B cell (primary cell): ENCODE results near the gene TMEM14B. TPM values are rescaled to one million over a fixed set of nuclear protein-coding genes. Genes with fewer than 3 reads are reported as not detected.

Experiments used
- ATAC-seq: fragments of 200-7000 bp; cut with Tn5 transposase; one replicate; pipeline ENCODE4 v1.10.0; 2021; ENCODE audit warnings: low read depth, mild to moderate bottlenecking, moderate number of reproducible peaks, moderate library complexity
- CTCF ChIA-PET: fragments of 350-600 bp; sonication (Branson Sonifier 250); formaldehyde crosslinking; loops from one replicate; lab custom pipeline; 2021; ENCODE audit warnings: antibody characterized with exemption, inconsistent platforms; lab: Charles Lee
- POLR2A ChIA-PET: fragments of 350-600 bp; sonication (Branson Sonifier 250); formaldehyde crosslinking; loops from one replicate; lab custom pipeline; 2021; ENCODE audit warnings: antibody characterized with exemption; lab: Charles Lee
- DNase-seq: peaks from one replicate; pipeline ENCODE4 v3.0.0; 2013
- H2AFZ ChIP-seq: 2 replicates; pipeline ENCODE4 v1.6.1; 2012; ENCODE audit warnings: mild to moderate bottlenecking, low read depth, low read length; ENCODE audit not compliant: insufficient read depth, poor library complexity, severe bottlenecking
- H3K27ac ChIP-seq, 2 donors: 1 replicate in 1 of 2; 2 replicates in 1 of 2; pipeline ENCODE4 v1.5.1; 2012 to 2013; ENCODE audit warnings: low read length in 2 of 2, mild to moderate bottlenecking in 2 of 2, moderate library complexity in 1 of 2
- H3K27me3 ChIP-seq, 4 experiments: fragments of 200-600 bp in 1 of 4; sonication (generic) in 1 of 4; replicated peaks in 1 of 4; 1 replicate in 2 of 4; 2 replicates in 2 of 4; pipeline versions ENCODE4 v1.6.1 to v1.7.0; 2013 to 2016; ENCODE audit warnings: low read length in 3 of 4, mild to moderate bottlenecking in 2 of 4, mixed read lengths in 1 of 4, moderate library complexity in 1 of 4; ENCODE audit not compliant: insufficient read depth in 4 of 4, control insufficient read depth in 3 of 4; ENCODE audit errors: control extremely low read depth in 1 of 4
- H3K36me3 ChIP-seq, 2 experiments: replicated peaks in 1 of 2; 1 replicate in 1 of 2; 2 replicates in 1 of 2; pipeline versions ENCODE4 v1.6.1 to v1.7.1; 2013; ENCODE audit warnings: low read length in 1 of 2; ENCODE audit not compliant: insufficient read depth in 2 of 2, control insufficient read depth in 1 of 2; ENCODE audit errors: control extremely low read depth in 1 of 2, extremely low read depth in 1 of 2
- H3K4me1 ChIP-seq, 2 donors: fragments of 200-600 bp in 1 of 2; sonication (generic) in 1 of 2; 1 replicate in 1 of 2; 2 replicates in 1 of 2; pipeline versions ENCODE4 v1.5.1 to v1.6.1; 2013 to 2017; ENCODE audit warnings: low read length in 2 of 2; ENCODE audit not compliant: control insufficient read depth in 2 of 2, insufficient read depth in 2 of 2
- H3K4me2 ChIP-seq: replicated peaks from 2 replicates; pipeline ENCODE3; 2012; ENCODE audit warnings: mild to moderate bottlenecking, low read depth, low read length; ENCODE audit not compliant: poor library complexity, severe bottlenecking
- H3K4me3 ChIP-seq, 5 experiments: fragments of 200-600 bp in 1 of 5; sonication (generic) in 1 of 5; 1 replicate in 3 of 5; 2 replicates in 2 of 5; pipeline versions ENCODE4 v1.5.1 to v1.7.0; 2011 to 2016; ENCODE audit warnings: low read length in 4 of 5, mild to moderate bottlenecking in 4 of 5, low read depth in 2 of 5, control low read depth in 1 of 5, moderate library complexity in 1 of 5; ENCODE audit not compliant: insufficient read depth in 1 of 5; ENCODE audit errors: control extremely low read depth in 1 of 5, extremely low read depth in 1 of 5
- H3K79me2 ChIP-seq: fragments of 200-600 bp; sonication (generic); one replicate; pipeline ENCODE4 v1.6.0; 2016; ENCODE audit warnings: low read length; ENCODE audit not compliant: control insufficient read depth, insufficient read depth
- H3K9ac ChIP-seq: fragments of 200-600 bp; sonication (generic); 2 replicates; pipeline ENCODE4 v1.6.1; 2017; ENCODE audit warnings: mild to moderate bottlenecking, low read length, moderate library complexity
- H3K9me3 ChIP-seq, 3 donors: one replicate each; pipeline versions ENCODE4 v1.6.1 to v1.7.1; 2013; ENCODE audit warnings: low read length in 2 of 3; ENCODE audit not compliant: control insufficient read depth in 2 of 3, insufficient read depth in 1 of 3; ENCODE audit errors: control extremely low read depth in 1 of 3
- H4K20me1 ChIP-seq: 2 replicates; pipeline ENCODE4 v1.6.0; 2012; ENCODE audit warnings: mild to moderate bottlenecking, low read length; ENCODE audit not compliant: insufficient read depth, control insufficient read depth, poor library complexity, severe bottlenecking
- H3K27ac Mint-ChIP-seq: one replicate; pipeline ENCODE4 v1.8.0; 2021; ENCODE audit warnings: mixed read lengths
- H3K27me3 Mint-ChIP-seq: one replicate; pipeline ENCODE4 v1.8.0; 2021; ENCODE audit warnings: mixed read lengths
- H3K4me1 Mint-ChIP-seq: one replicate; pipeline ENCODE4 v1.8.0; 2021; ENCODE audit warnings: mixed read lengths
- H3K4me3 Mint-ChIP-seq: one replicate; pipeline ENCODE4 v1.8.0; 2021; ENCODE audit warnings: mixed read lengths
- H3K9me3 Mint-ChIP-seq: one replicate; pipeline ENCODE4 v1.8.0; 2022; ENCODE audit warnings: mixed read lengths; ENCODE audit not compliant: insufficient read depth
- CTCF ChIP-seq: fragments of 200-600 bp; IDR thresholded peaks from one replicate; pipeline ENCODE4 v1.8.0; 2022; ENCODE audit warnings: antibody characterized with exemption, mild to moderate bottlenecking
- EZH2 ChIP-seq: IDR thresholded peaks from 2 replicates; pipeline ENCODE4 v1.6.1; 2012; ENCODE audit warnings: borderline replicate concordance, low read depth, mild to moderate bottlenecking, moderate library complexity, low read length; ENCODE audit not compliant: insufficient read depth, poor library complexity, severe bottlenecking
- whole genome bisulfite sequencing: methylation state at CpG from one replicate; pipeline ENCODE4 v1.1.5; 2013; ENCODE audit warnings: missing lambda C conversion rate; ENCODE audit not compliant: insufficient coverage; 5-methylcytosine and 5-hydroxymethylcytosine counted together
- intact Hi-C: fragments of 100-400 bp; cut with micrococcal nuclease; formaldehyde crosslinking; loops from one replicate; pipeline ENCODE4 v1.10.0; 2022
- polyA plus RNA-seq: library from polyadenylated mRNA; depleted of rRNA; stranded (reverse); fragments of >200 nt; gene quantifications from 2 replicates; pipeline ENCODE4 v1.2.3, GENCODE V29; 2012
- total RNA-seq, 2 donors: library from RNA; stranded (reverse); fragments of 120-200 nt in 1 of 2; gene quantifications; 1 replicate in 1 of 2; 2 replicates in 1 of 2; pipeline versions ENCODE4 v1.2.3 to v1.2.4, GENCODE V29; 2013 to 2022

TMEM14B gene
- total and polyA plus RNA-seq, 2 donors (not counting 1 experiment from before 2014, with no cell fraction given) = 40.8 to 58.5 TPM

DNA sequence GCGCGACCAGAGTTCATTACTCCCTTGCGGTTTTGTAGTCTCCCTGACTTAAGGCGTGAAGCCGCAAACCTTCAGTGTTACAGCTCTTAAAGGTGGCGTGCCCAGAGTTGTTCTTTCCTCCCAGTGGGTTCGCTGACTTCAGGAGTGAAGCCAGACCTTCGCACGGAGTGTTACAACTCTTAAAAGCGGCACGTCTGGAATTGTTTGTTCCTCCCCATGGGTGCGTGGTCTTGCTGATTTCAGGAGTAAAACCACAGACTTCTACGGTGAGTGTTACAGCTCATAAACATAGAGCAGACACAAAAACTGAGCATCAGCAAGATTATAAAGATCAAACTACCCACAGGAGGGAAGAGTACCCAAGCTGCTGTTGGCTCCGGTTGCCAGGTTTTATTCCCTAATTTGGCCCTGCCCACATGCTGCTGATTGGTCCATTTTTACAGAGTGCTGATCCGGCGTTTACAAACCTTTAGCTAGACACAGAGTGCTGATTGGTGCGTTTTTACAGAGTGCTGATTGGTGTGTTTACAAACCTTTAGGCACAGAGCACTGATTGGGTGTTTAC lies 14.4 kb upstream of the TMEM14B start:
- Histone ChIP-seq H2AFZ (no peak overlapping the region), H3K27ac (no peak overlapping the region), H3K4me3 (no peak overlapping the region), H3K9ac (no peak overlapping the region), H3K4me1 (no peaks in the 10 kb centered on the region), H3K27me3 (no peaks in the 10 kb centered on the region), H3K36me3 (peaks cover 2 to 11% of the 10 kb centered on the region in 2 experiments), H4K20me1 (no peaks in the 10 kb centered on the region), H3K4me2 (no peak overlapping the region), H3K9me3 (no peaks in the 10 kb centered on the region), H3K79me2 (no peaks in the 10 kb centered on the region)
- no peak for TF ChIP-seq EZH2
- no peak for TF ChIP-seq CTCF
- no peak overlapping the region for H3K27ac Mint-ChIP-seq
- ATAC-seq = no peak
- no peaks in the 10 kb centered on the region for H3K9me3 Mint-ChIP-seq
- no peaks in the 10 kb centered on the region for H3K27me3 Mint-ChIP-seq
- POLR2A ChIA-PET = interaction anchor here (0.5 kb wide), 1 partner anchor 38 kb away, joined by 3 read pairs; the partner anchor contains the start of gene PAK1IP1
- CTCF ChIA-PET = interaction anchor here (0.6 to 1.5 kb wide), 2 partner anchors 13 to 21 kb away, joined by 3 to 5 read pairs; no protein-coding TSS in a partner anchor
- H3K4me1 Mint-ChIP-seq = no peaks in the 10 kb centered on the region
- intact Hi-C loops = no loop called here
- DNase-seq = no peak
- WGBS = 97% methylated on average over 14 of the region's 17 CpGs
- no peak overlapping the region for H3K4me3 Mint-ChIP-seq

DNA sequence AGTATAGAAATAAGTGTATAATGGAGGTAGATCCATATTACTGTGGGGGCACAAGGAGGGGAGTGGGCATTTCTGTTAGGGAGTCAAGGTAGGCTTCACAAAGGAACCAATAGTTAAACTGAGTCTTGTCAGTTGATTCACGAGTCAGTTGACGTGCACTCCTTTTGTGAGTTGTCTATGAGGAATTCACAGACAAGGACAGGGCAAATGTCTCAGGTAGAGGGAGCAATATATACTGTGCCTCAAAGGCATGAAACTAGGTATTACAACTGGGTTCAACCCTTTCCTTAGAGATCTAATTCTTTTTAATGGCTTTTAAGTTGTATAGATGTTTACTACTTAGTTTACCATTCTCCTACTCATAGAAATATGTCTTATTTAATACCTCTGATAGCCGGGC lies 13.7 kb upstream of the TMEM14B start:
- 100% methylated on average over 2 of the region's 3 CpGs for WGBS
- Histone ChIP-seq H3K27me3 (no peaks in the 10 kb centered on the region), H4K20me1 (no peaks in the 10 kb centered on the region), H3K4me3 (no peak overlapping the region), H3K79me2 (no peaks in the 10 kb centered on the region), H3K36me3 (peaks cover 0 to 8% of the 10 kb centered on the region in 2 experiments), H3K4me1 (no peaks in the 10 kb centered on the region), H3K9ac (no peak overlapping the region), H3K4me2 (no peak overlapping the region), H3K27ac (no peak overlapping the region), H3K9me3 (no peaks in the 10 kb centered on the region), H2AFZ (no peak overlapping the region)
- Mint-ChIP-seq H3K9me3 (no peaks in the 10 kb centered on the region), H3K27me3 (no peaks in the 10 kb centered on the region), H3K4me3 (no peak overlapping the region), H3K4me1 (no peaks in the 10 kb centered on the region), H3K27ac (no peak overlapping the region)
- intact Hi-C loops = no loop called here
- CTCF ChIA-PET = no interaction called here
- ATAC-seq (no peak), DNase-seq (no peak)
- POLR2A ChIA-PET = no interaction called here
- TF ChIP-seq EZH2 (no peak), CTCF (no peak)
